Breast epithelium (tissue), 4 donors: ENCODE data around the gene IQGAP1. TPM values are rescaled to one million over a fixed set of nuclear protein-coding genes. Genes with fewer than 3 reads are reported as not detected.

Experiments
- DNase-seq, 2 donors: peaks; one replicate each; pipeline ENCODE4 v3.0.0-alpha.2; 2019; ENCODE audit warnings: low spot score in 2 of 2
- H3K27ac ChIP-seq, 2 donors: fragments of 200-600 bp; sonication (generic) in 1 of 2; one replicate each; pipeline ENCODE4 v1.5.1; 2016 to 2019; ENCODE audit warnings: mild to moderate bottlenecking in 1 of 2
- H3K27me3 ChIP-seq, 2 donors: fragments of 200-600 bp; sonication (generic) in 1 of 2; one replicate each; pipeline versions ENCODE4 v1.5.1 to v1.6.0; 2017 to 2019; ENCODE audit warnings: control low read depth in 1 of 2, mild to moderate bottlenecking in 1 of 2
- H3K36me3 ChIP-seq: fragments of 200-600 bp; one replicate; pipeline ENCODE4 v1.5.1; 2019
- H3K4me1 ChIP-seq, 2 donors: fragments of 200-600 bp; sonication (generic); one replicate each; pipeline ENCODE4 v1.5.1; 2016 to 2019; ENCODE audit warnings: control low read depth in 1 of 2
- H3K4me3 ChIP-seq, 3 donors: fragments of 200-600 bp; sonication (generic); 1 replicate in 2 of 3; 2 replicates in 1 of 3; pipeline ENCODE4 v1.5.1; 2016 to 2019; ENCODE audit warnings: mild to moderate bottlenecking in 3 of 3, moderate library complexity in 2 of 3
- H3K9me3 ChIP-seq, 2 donors: fragments of 200-600 bp; sonication (generic) in 1 of 2; one replicate each; pipeline ENCODE4 v1.5.1; 2016 to 2019; ENCODE audit warnings: control low read depth in 1 of 2
- CTCF ChIP-seq, 3 donors: fragments of 450-650 bp; IDR thresholded peaks; one replicate each; pipeline ENCODE4 v1.5.1; 2016 to 2017; ENCODE audit warnings: antibody characterized with exemption in 3 of 3, mild to moderate bottlenecking in 3 of 3, moderate library complexity in 3 of 3
- POLR2A ChIP-seq: fragments of 450-650 bp; IDR thresholded peaks from one replicate; pipeline ENCODE4 v1.6.1; 2016; ENCODE audit warnings: antibody characterized with exemption, mild to moderate bottlenecking, moderate library complexity
- POLR2AphosphoS5 ChIP-seq, 3 donors: sonication (generic); formaldehyde crosslinking; IDR thresholded peaks; one replicate each; pipeline ENCODE4 v1.6.1; 2017; ENCODE audit warnings: antibody characterized with exemption in 3 of 3
- intact Hi-C: fragments of 100-400 bp; cut with DNase I; formaldehyde crosslinking; loops from one replicate; pipeline ENCODE4 v1.15.1; 2023; ENCODE audit warnings: low total_unique reads
- total RNA-seq, 3 donors: library from RNA; depleted of rRNA; stranded (reverse); fragments of >200 nt; gene quantifications; one replicate each; pipeline ENCODE4 v1.1.0, GENCODE V29; 2016

IQGAP1 gene
- total RNA-seq, 3 donors from 2014 or later, result 244 to 387 (median 288) TPM

- Histone ChIP-seq H3K27me3 (no peaks in the 10 kb centered on the region), H3K4me3 (no peak overlapping the region), H3K9me3 (no peaks in the 10 kb centered on the region), H3K27ac (no peak overlapping the region), H3K4me1 (peaks cover 0 to 4% of the 10 kb centered on the region in 2 donors), H3K36me3 (no peaks in the 10 kb centered on the region)
- DNase-seq, result no peak
- intact Hi-C loops, result no loop called here
- no peak for TF ChIP-seq POLR2A
- no peak for TF ChIP-seq CTCF (IDR thresholded peaks at IDR 0.05)
- TF ChIP-seq POLR2AphosphoS5 (IDR thresholded peaks at IDR 0.05), result no peak
Measured at GRCh38 chr15:90483637-90484036, 95.6 kb downstream of the IQGAP1 start.

- H3K4me3 ChIP-seq, result no peak overlapping the region
- H3K9me3 ChIP-seq, result no peaks in the 10 kb centered on the region
- no peak overlapping the region for H3K27ac ChIP-seq
- TF ChIP-seq CTCF (IDR thresholded peaks at IDR 0.05), result no peak
- no peak for TF ChIP-seq POLR2A
- TF ChIP-seq POLR2AphosphoS5 (IDR thresholded peaks at IDR 0.05), result no peak
- DNase-seq, result no peak
- H3K27me3 ChIP-seq, result no peaks in the 10 kb centered on the region
- intact Hi-C loops, result no loop called here
- H3K4me1 ChIP-seq, result no peaks in the 10 kb centered on the region
- H3K36me3 ChIP-seq, result no peaks in the 10 kb centered on the region
Measured at GRCh38 chr15:90487186-90487585, 99.1 kb downstream of the IQGAP1 start.

- TF ChIP-seq CTCF (IDR thresholded peaks at IDR 0.05) (no peak), POLR2A (no peak), POLR2AphosphoS5 (IDR thresholded peaks at IDR 0.05) (no peak)
- H3K36me3 ChIP-seq, result no peaks in the 10 kb centered on the region
- no peak overlapping the region for H3K27ac ChIP-seq
- H3K4me3 ChIP-seq, result no peak overlapping the region
- no peaks in the 10 kb centered on the region for H3K4me1 ChIP-seq
- intact Hi-C loops, result no loop called here
- H3K27me3 ChIP-seq, result no peaks in the 10 kb centered on the region
- DNase-seq, result no peak
- no peaks in the 10 kb centered on the region for H3K9me3 ChIP-seq
Measured at GRCh38 chr15:90489514-90489913, 101.5 kb downstream of the IQGAP1 start.

- Histone ChIP-seq H3K4me3 (no peak overlapping the region), H3K27ac (no peak overlapping the region), H3K9me3 (no peaks in the 10 kb centered on the region), H3K4me1 (no peaks in the 10 kb centered on the region), H3K27me3 (no peaks in the 10 kb centered on the region), H3K36me3 (no peaks in the 10 kb centered on the region)
- TF ChIP-seq CTCF (IDR thresholded peaks at IDR 0.05), result no peak
- TF ChIP-seq POLR2AphosphoS5 (IDR thresholded peaks at IDR 0.05), result no peak
- TF ChIP-seq POLR2A, result no peak
- intact Hi-C loops, result no loop called here
- DNase-seq, result no peak
Measured at GRCh38 chr15:90489944-90490343, 101.9 kb downstream of the IQGAP1 start.

- DNase-seq, result no peak
- Histone ChIP-seq H3K27ac (no peak overlapping the region), H3K4me1 (no peaks in the 10 kb centered on the region), H3K27me3 (no peaks in the 10 kb centered on the region), H3K9me3 (no peaks in the 10 kb centered on the region), H3K4me3 (no peak overlapping the region), H3K36me3 (peaks cover 5% of the 10 kb centered on the region)
- TF ChIP-seq POLR2A (no peak), CTCF (IDR thresholded peaks at IDR 0.05) (no peak), POLR2AphosphoS5 (IDR thresholded peaks at IDR 0.05) (no peak)
- intact Hi-C loops, result no loop called here
Measured at GRCh38 chr15:90493647-90494046, 105.6 kb downstream of the IQGAP1 start.
